Muscle layer of duodenum (tissue), 2 donors: ENCODE results near the gene FSTL4.

Experiments
- H3K27ac ChIP-seq: one replicate; pipeline ENCODE4 v1.7.0; 2013; ENCODE audit warnings: mild to moderate bottlenecking, low read length
- H3K27me3 ChIP-seq: one replicate; pipeline ENCODE4 v1.7.0; 2013; ENCODE audit warnings: low read depth, mild to moderate bottlenecking, control low read depth, low read length
- H3K36me3 ChIP-seq, 2 donors: one replicate each; pipeline ENCODE4 v1.7.0; 2013; ENCODE audit warnings: low read length in 2 of 2, control low read depth in 1 of 2, mild to moderate bottlenecking in 1 of 2; ENCODE audit not compliant: insufficient read depth in 2 of 2, control insufficient read depth in 1 of 2
- H3K4me1 ChIP-seq, 2 donors: one replicate each; pipeline ENCODE4 v1.7.0; 2013; ENCODE audit warnings: low read length in 2 of 2, mild to moderate bottlenecking in 2 of 2, control low read depth in 1 of 2, moderate library complexity in 1 of 2; ENCODE audit not compliant: insufficient read depth in 2 of 2, control insufficient read depth in 1 of 2
- H3K4me3 ChIP-seq, 2 donors: one replicate each; pipeline ENCODE4 v1.7.0; 2013; ENCODE audit warnings: low read length in 2 of 2, low read depth in 1 of 2, mild to moderate bottlenecking in 1 of 2
- H3K9me3 ChIP-seq, 2 donors: one replicate each; pipeline ENCODE4 v1.7.0; 2013; ENCODE audit warnings: low read length in 2 of 2, control low read depth in 1 of 2, mild to moderate bottlenecking in 1 of 2; ENCODE audit not compliant: control insufficient read depth in 1 of 2
- donor health status: healthy.

FSTL4 gene

GRCh38 chr5:133298447-133298846, 313.9 kb downstream of the FSTL4 start:
- Histone ChIP-seq H3K27ac (no peak overlapping the region), H3K27me3 (no peaks in the 10 kb centered on the region)

GRCh38 chr5:133297293-133297692, 315.0 kb downstream of the FSTL4 start:
- no peak overlapping the region for H3K27ac ChIP-seq
- H3K4me1 ChIP-seq, result no peaks in the 10 kb centered on the region
- no peaks in the 10 kb centered on the region for H3K27me3 ChIP-seq
- H3K36me3 ChIP-seq, result no peaks in the 10 kb centered on the region
- H3K9me3 ChIP-seq, result no peaks in the 10 kb centered on the region
- H3K4me3 ChIP-seq, result no peak overlapping the region

More at GRCh38 chr5:133298447-133298846, 313.9 kb downstream of the FSTL4 start:
- no peaks in the 10 kb centered on the region for H3K4me1 ChIP-seq
- H3K36me3 ChIP-seq, result no peaks in the 10 kb centered on the region
- H3K9me3 ChIP-seq, result no peaks in the 10 kb centered on the region
- no peak overlapping the region for H3K4me3 ChIP-seq

GRCh38 chr5:133296624-133297023, 315.7 kb downstream of the FSTL4 start:
- H3K4me3 ChIP-seq, result no peak overlapping the region
- H3K36me3 ChIP-seq, result no peaks in the 10 kb centered on the region
- H3K4me1 ChIP-seq, result no peaks in the 10 kb centered on the region
- H3K27ac ChIP-seq, result no peak overlapping the region
- no peaks in the 10 kb centered on the region for H3K9me3 ChIP-seq
- H3K27me3 ChIP-seq, result no peaks in the 10 kb centered on the region

DNA sequence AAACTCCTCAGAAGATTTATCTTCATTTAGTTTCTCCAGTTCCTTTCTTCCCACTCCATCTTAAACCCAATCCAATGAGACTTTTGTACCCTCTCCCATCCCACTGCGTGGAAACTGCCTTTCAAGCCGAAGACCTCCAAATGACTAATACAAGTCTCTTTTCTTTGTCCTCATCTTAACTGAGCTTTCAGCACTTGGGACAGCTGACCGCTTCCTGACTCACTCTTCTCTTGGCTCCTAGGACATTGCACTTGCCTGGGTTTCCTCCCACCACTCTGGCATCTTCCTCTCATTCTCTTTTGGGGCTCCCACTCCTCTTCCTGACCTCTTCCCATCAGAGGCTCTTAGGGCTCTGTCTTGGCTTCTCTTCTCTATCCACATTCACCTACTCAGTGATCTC, 316.8 kb downstream of the FSTL4 start:
- no peak overlapping the region for H3K4me3 ChIP-seq
- H3K27me3 ChIP-seq, result no peaks in the 10 kb centered on the region
- H3K27ac ChIP-seq, result no peak overlapping the region
- no peaks in the 10 kb centered on the region for H3K4me1 ChIP-seq
- no peaks in the 10 kb centered on the region for H3K36me3 ChIP-seq
- H3K9me3 ChIP-seq, result no peaks in the 10 kb centered on the region

GRCh38 chr5:133294380-133294779, 318.0 kb downstream of the FSTL4 start:
- no peaks in the 10 kb centered on the region for H3K36me3 ChIP-seq
- H3K9me3 ChIP-seq, result no peaks in the 10 kb centered on the region
- no peak overlapping the region for H3K27ac ChIP-seq
- no peaks in the 10 kb centered on the region for H3K27me3 ChIP-seq
- no peaks in the 10 kb centered on the region for H3K4me1 ChIP-seq
- H3K4me3 ChIP-seq, result no peak overlapping the region

- Histone ChIP-seq H3K4me1 (no peaks in the 10 kb centered on the region), H3K27ac (no peak overlapping the region), H3K36me3 (no peaks in the 10 kb centered on the region), H3K27me3 (no peaks in the 10 kb centered on the region), H3K9me3 (no peaks in the 10 kb centered on the region), H3K4me3 (no peak overlapping the region)
Measured at GRCh38 chr5:133293960-133294359, 318.4 kb downstream of the FSTL4 start.

- Histone ChIP-seq H3K9me3 (no peaks in the 10 kb centered on the region), H3K27me3 (no peaks in the 10 kb centered on the region), H3K4me1 (no peaks in the 10 kb centered on the region), H3K27ac (no peak overlapping the region), H3K4me3 (no peak overlapping the region), H3K36me3 (no peaks in the 10 kb centered on the region)
Measured at GRCh38 chr5:133292300-133292699, 320.0 kb downstream of the FSTL4 start.

- Histone ChIP-seq H3K27ac (no peak overlapping the region), H3K9me3 (no peaks in the 10 kb centered on the region), H3K27me3 (no peaks in the 10 kb centered on the region), H3K4me1 (no peaks in the 10 kb centered on the region), H3K4me3 (no peak overlapping the region), H3K36me3 (no peaks in the 10 kb centered on the region)
Measured at GRCh38 chr5:133291524-133291923, 320.8 kb downstream of the FSTL4 start.

DNA sequence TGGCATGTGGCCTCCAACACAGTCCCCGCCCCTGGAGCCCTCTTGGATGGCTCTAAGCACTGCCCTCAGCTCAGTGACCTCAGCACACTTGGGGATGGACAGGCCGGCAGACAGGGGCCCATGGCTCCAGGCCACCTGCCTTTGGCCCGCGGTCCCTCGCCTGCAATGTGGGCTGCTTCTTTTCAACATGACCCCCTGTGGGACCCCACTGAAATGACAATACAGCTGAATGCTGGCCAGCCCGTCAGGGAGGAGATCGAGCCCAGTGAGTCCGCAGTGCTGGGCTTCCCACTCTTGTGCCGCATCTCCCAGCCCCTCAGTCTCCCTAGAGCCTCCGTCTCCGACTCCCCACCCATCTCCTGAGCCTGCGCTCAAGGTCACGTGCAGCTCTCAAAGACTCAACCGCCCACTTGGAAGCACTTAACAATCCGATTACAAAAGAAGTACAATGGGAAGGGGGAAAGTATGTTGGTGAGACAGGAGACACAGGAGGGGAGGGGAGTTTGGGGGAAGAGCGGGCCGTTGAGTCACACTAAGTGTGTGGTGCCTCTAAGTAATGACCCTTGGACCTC, 321.6 kb downstream of the FSTL4 start:
- Histone ChIP-seq H3K4me1 (no peaks in the 10 kb centered on the region), H3K4me3 (no peak overlapping the region), H3K27me3 (no peaks in the 10 kb centered on the region), H3K36me3 (no peaks in the 10 kb centered on the region), H3K9me3 (no peaks in the 10 kb centered on the region), H3K27ac (no peak overlapping the region)

- no peaks in the 10 kb centered on the region for H3K4me1 ChIP-seq
- no peaks in the 10 kb centered on the region for H3K27me3 ChIP-seq
- no peaks in the 10 kb centered on the region for H3K9me3 ChIP-seq
- no peak overlapping the region for H3K27ac ChIP-seq
- H3K4me3 ChIP-seq, result no peak overlapping the region
- H3K36me3 ChIP-seq, result no peaks in the 10 kb centered on the region
Measured at GRCh38 chr5:133289686-133290367, 322.5 kb downstream of the FSTL4 start.

DNA sequence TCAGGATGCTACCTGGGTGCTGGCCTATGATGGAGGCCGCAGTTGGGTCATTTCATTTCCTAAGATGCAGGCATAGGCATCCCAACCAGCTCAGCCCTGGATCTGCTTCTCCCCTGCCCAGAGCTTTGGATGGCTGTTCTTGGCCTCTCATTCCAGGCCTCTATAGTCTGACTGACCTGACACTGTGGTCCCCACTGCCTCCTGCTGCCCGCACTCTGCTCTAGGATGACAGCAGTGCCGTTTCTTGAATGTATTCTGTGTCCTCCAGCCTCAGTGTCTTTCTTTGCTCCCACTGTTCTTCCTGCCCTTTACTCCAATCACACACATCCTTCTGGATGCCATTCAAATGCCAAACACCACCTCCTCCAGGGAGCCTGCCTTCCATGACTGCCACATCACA, 324.8 kb downstream of the FSTL4 start:
- Histone ChIP-seq H3K27me3 (no peaks in the 10 kb centered on the region), H3K9me3 (no peaks in the 10 kb centered on the region), H3K27ac (no peak overlapping the region), H3K4me3 (no peak overlapping the region), H3K36me3 (no peaks in the 10 kb centered on the region), H3K4me1 (no peaks in the 10 kb centered on the region)

DNA sequence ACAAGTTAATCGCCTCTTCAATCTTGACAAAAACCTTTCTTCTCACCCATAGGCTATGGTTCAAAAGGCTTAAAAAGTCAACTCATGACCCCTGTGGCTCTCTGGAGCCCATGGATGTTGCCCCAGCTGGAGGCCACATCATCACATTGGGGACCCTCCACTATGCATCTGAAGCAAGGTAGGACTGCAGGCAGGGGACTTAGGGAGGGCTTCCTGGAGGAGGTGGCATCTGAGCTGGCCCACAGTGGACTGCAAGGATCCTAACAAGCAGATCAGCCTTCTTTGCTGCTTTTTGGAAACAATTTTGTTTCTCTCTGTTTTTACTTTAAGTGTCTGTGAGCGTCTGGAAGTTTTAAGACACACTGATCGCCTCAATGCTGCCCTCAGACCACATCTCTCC, 325.9 kb downstream of the FSTL4 start:
- Histone ChIP-seq H3K36me3 (no peaks in the 10 kb centered on the region), H3K27me3 (no peaks in the 10 kb centered on the region), H3K27ac (no peak overlapping the region), H3K4me1 (no peaks in the 10 kb centered on the region), H3K4me3 (no peak overlapping the region), H3K9me3 (no peaks in the 10 kb centered on the region)
